GM12878 (cell line): ENCODE results near the gene SELENOP. TPM values are rescaled to one million over a fixed set of nuclear protein-coding genes. Genes with fewer than 3 reads are reported as not detected.

Experiments used
- ATAC-seq: fragments of 200-7000 bp; cut with Tn5 transposase; 3 replicates; pipeline ENCODE4 v1.9.1; 2020; ENCODE audit warnings: mild to moderate bottlenecking, moderate library complexity
- BruUV-seq: library from RNA; stranded (reverse); fragments of 400-500 nt; replicated peaks from 2 replicates; lab custom pipeline; 2021; lab: Mats Ljungman, UMichigan
- CTCF ChIA-PET: fragments of 300-600 bp; sonication (Branson Sonifier 250); formaldehyde crosslinking; extraction: SDS; loops from one replicate; lab custom pipeline; 2021; ENCODE audit warnings: inconsistent platforms; lab: Yijun Ruan, JAX
- POLR2A ChIA-PET: fragments of 350-600 bp; formaldehyde crosslinking; extraction: SDS; loops from one replicate; lab custom pipeline; 2021; ENCODE audit warnings: inconsistent platforms; lab: Charles Lee
- RAD21 ChIA-PET: fragments of 300-600 bp; sonication (Branson Sonifier 250); formaldehyde crosslinking; loops from one replicate; lab custom pipeline; 2023; ENCODE audit warnings: antibody characterized with exemption; ENCODE audit not compliant: unreplicated experiment; lab: Charles Lee
- SMC1A ChIA-PET: fragments of 300-600 bp; sonication (Branson Sonifier 250); formaldehyde crosslinking; loops from one replicate; lab custom pipeline; 2023; ENCODE audit not compliant: unreplicated experiment, uncharacterized antibody; lab: Charles Lee
- DNase-seq: peaks from one replicate; pipeline ENCODE4 v3.0.0-alpha.2; 2011; ENCODE audit warnings: low read depth, low spot score
- FAIRE-seq: peaks from 3 replicates; lab custom pipeline; 2011; peaks lifted over from hg19 to GRCh38; lab: Jason Lieb, UNC
- H2AFZ ChIP-seq: 2 replicates; pipeline ENCODE4 v1.6.0; 2011; ENCODE audit warnings: low read depth, low read length, control low read depth; ENCODE audit not compliant: control insufficient read depth
- H3K27ac ChIP-seq: 2 replicates; pipeline ENCODE4 v1.5.1; 2011; ENCODE audit warnings: control low read depth; ENCODE audit not compliant: control insufficient read depth, insufficient read depth
- H3K27me3 ChIP-seq, 2 experiments: replicated peaks in 1 of 2; 2 replicates each; pipeline versions ENCODE4 v1.6.0 to v1.6.1; 2011; ENCODE audit warnings: low read length in 1 of 2; ENCODE audit not compliant: control insufficient read depth in 2 of 2, insufficient read depth in 2 of 2
- H3K36me3 ChIP-seq, 2 experiments: 2 replicates each; pipeline ENCODE4 v1.5.1; 2011; ENCODE audit warnings: low read length in 1 of 2; ENCODE audit not compliant: control insufficient read depth in 2 of 2, insufficient read depth in 2 of 2
- H3K4me1 ChIP-seq: 2 replicates; pipeline ENCODE4 v1.6.1; 2011; ENCODE audit warnings: mild to moderate bottlenecking, low read length, moderate library complexity, mixed read lengths; ENCODE audit not compliant: control insufficient read depth, insufficient read depth
- H3K4me2 ChIP-seq: 2 replicates; pipeline ENCODE4 v1.6.0; 2011; ENCODE audit warnings: control low read depth; ENCODE audit not compliant: control insufficient read depth, insufficient read depth
- H3K4me3 ChIP-seq: fragments of 200-600 bp; sonication (generic); 2 replicates; pipeline ENCODE4 v1.5.1; 2016
- H3K79me2 ChIP-seq: 2 replicates; pipeline ENCODE4 v1.6.0; 2011; ENCODE audit warnings: low read length; ENCODE audit not compliant: control insufficient read depth, insufficient read depth
- H3K9ac ChIP-seq: 2 replicates; pipeline ENCODE4 v1.8.0; 2011; ENCODE audit warnings: low read length, control low read depth, mixed read lengths; ENCODE audit not compliant: control insufficient read depth, insufficient read depth
- H3K9me3 ChIP-seq: replicated peaks from 3 replicates; pipeline ENCODE4 v1.5.1; 2011; ENCODE audit warnings: mild to moderate bottlenecking, low read length; ENCODE audit not compliant: control insufficient read depth, insufficient read depth
- H4K20me1 ChIP-seq: 2 replicates; pipeline ENCODE4 v1.6.0; 2011; ENCODE audit not compliant: control insufficient read depth, insufficient read depth
- ASH2L ChIP-seq: fragments of 300-600, 200-600 bp; sonication (generic); IDR thresholded peaks from 2 replicates; pipeline ENCODE4 v1.6.1; 2017; ENCODE audit warnings: low read depth, mild to moderate bottlenecking, borderline replicate concordance
- BRCA1 ChIP-seq: IDR thresholded peaks from 2 replicates; pipeline ENCODE4 v1.6.1; 2011; ENCODE audit warnings: low read depth, low read length, improper control_type of control experiment
- CEBPB ChIP-seq, 2 experiments: fragments of 150-350 bp in 1 of 2; IDR thresholded peaks; 2 replicates each; pipeline ENCODE4 v1.6.1; 2012 to 2014; ENCODE audit warnings: low read depth in 2 of 2, low read length in 2 of 2, borderline replicate concordance in 1 of 2, inconsistent platforms in 1 of 2
- CREM ChIP-seq: IDR thresholded peaks from 2 replicates; pipeline ENCODE4 v1.6.1; 2014; ENCODE audit warnings: antibody characterized with exemption, low read depth
- MYB ChIP-seq: fragments of 150-350 bp; IDR thresholded peaks from 2 replicates; pipeline ENCODE4 v1.6.1; 2014; ENCODE audit warnings: mild to moderate bottlenecking, low read depth, low read length, borderline replicate concordance
- NBN ChIP-seq: fragments of 450-650 bp; IDR thresholded peaks from 2 replicates; pipeline ENCODE4 v1.6.1; 2016
- NKRF ChIP-seq: fragments of 450-650 bp; conservative IDR thresholded peaks from 2 replicates; pipeline ENCODE4 v1.6.1; 2017; ENCODE audit warnings: mild to moderate bottlenecking, moderate library complexity
- POLR2AphosphoS2 ChIP-seq: IDR thresholded peaks from 2 replicates; pipeline ENCODE4 v1.6.1; 2011; ENCODE audit warnings: low read depth, mild to moderate bottlenecking, low read length, improper control_type of control experiment, moderate library complexity
- RAD51 ChIP-seq: fragments of 450-650 bp; IDR thresholded peaks from 2 replicates; pipeline ENCODE4 v1.6.1; 2016; ENCODE audit warnings: moderate library complexity, mild to moderate bottlenecking, inconsistent platforms
- RB1 ChIP-seq: fragments of 450-650 bp; formaldehyde crosslinking; IDR thresholded peaks from 2 replicates; pipeline ENCODE4 v1.6.1; 2017; ENCODE audit warnings: mild to moderate bottlenecking, borderline replicate concordance
- RUNX3 ChIP-seq: IDR thresholded peaks from 2 replicates; pipeline ENCODE4 v1.6.1; 2012; ENCODE audit warnings: low read length, inconsistent platforms
- SMARCA5 ChIP-seq: fragments of 450-650 bp; IDR thresholded peaks from 2 replicates; pipeline ENCODE4 v1.6.1; 2017; ENCODE audit warnings: mild to moderate bottlenecking
- TAF1 ChIP-seq: IDR thresholded peaks from 2 replicates; pipeline ENCODE4 v1.6.1; 2011; ENCODE audit warnings: mild to moderate bottlenecking, low read depth, low read length, borderline replicate concordance
- USF2 ChIP-seq: IDR thresholded peaks from 2 replicates; pipeline ENCODE4 v1.6.1; 2011; ENCODE audit warnings: low read depth, low read length, improper control_type of control experiment, borderline replicate concordance
- ZNF207 ChIP-seq: fragments of 450-650 bp; IDR thresholded peaks from 2 replicates; pipeline ENCODE4 v1.6.1; 2014; ENCODE audit warnings: antibody characterized with exemption, mild to moderate bottlenecking, borderline replicate concordance
- WGBS: methylation state at CpG from one replicate; pipeline ENCODE4 v1.1.6; 2016; ENCODE audit warnings: low lambda C conversion rate; ENCODE audit not compliant: insufficient replicate concordance, insufficient coverage; ENCODE audit errors: missing lambda C conversion rate; 5-methylcytosine and 5-hydroxymethylcytosine counted together
- in situ Hi-C: fragments of 300-500 bp; cut with MboI; formaldehyde crosslinking; loops from 9 replicates; pipeline ENCODE4 v1.14.3; 2018; ENCODE audit warnings: mixed read lengths
- intact Hi-C: fragments of 100-400 bp; cut with micrococcal nuclease; formaldehyde crosslinking; loops from one replicate; pipeline ENCODE4 v1.14.2; 2022; ENCODE audit not compliant: unreplicated experiment
- polyA plus RNA-seq, 11 experiments: library from polyadenylated mRNA; depleted of rRNA in 4 of 11; unstranded in 6 of 11; stranded (reverse) in 5 of 11; fragments of >200 nt; fragmentation: Nextera tagmentation in 4 of 11; fragmentation: Illumina TruSeq in 1 of 11; extraction: Ambion mirVana in 4 of 11; extraction: Trizol in 1 of 11; gene quantifications; 1 replicate in 1 of 11; 2 replicates in 10 of 11; pipeline versions ENCODE4 v1.2.1 to v1.2.3, GENCODE V29; 2011 to 2016; ENCODE audit warnings: inconsistent platforms in 2 of 11, missing spikeins in 2 of 11, low read depth in 1 of 11
- total RNA-seq, 4 experiments: library from RNA; depleted of rRNA in 3 of 4; stranded (reverse); fragments of >200 nt in 3 of 4; fragmentation: Illumina TruSeq in 1 of 4; extraction: Trizol in 1 of 4; gene quantifications; 2 replicates each; pipeline versions ENCODE4 v1.2.1 to v1.2.3, GENCODE V29; 2013 to 2021

The SELENOP gene
- total and polyA plus RNA-seq, 10 of the 15 experiments (the other 5 are each of a cell fraction or from before 2014, with no cell fraction given), result 0.08 to 5.1 (median 0.88) TPM; not detected in 3

GRCh38 chr5:42801516-42802166 is 10.1 kb downstream of the SELENOP start:
- Histone ChIP-seq H3K79me2 (no peaks in the 10 kb centered on the region), H3K9ac (no peak overlapping the region), H3K36me3 (no peaks in the 10 kb centered on the region)
- SMC1A ChIA-PET, result interaction anchor here (0.6 to 2.1 kb wide), 10 partner anchors 9 to 88 kb away, joined by 3 to 12 read pairs (median 4); no protein-coding TSS in a partner anchor
- CTCF ChIA-PET, result interaction anchor here (0.7 to 1.8 kb wide), 7 partner anchors 8 to 1084 kb away, joined by 3 to 5 read pairs (median 3); partner anchors contain the start of gene GHR
- BruUV-seq, result no TSS peak
- intact Hi-C loops (no loop called here), in situ Hi-C loops (no loop called here)
- TF ChIP-seq ASH2L (no peak), NBN (no peak), SMARCA5 (no peak), TAF1 (no peak), RB1 (no peak), MYB (no peak), NKRF (no peak), ZNF207 (no peak), CEBPB (IDR thresholded peaks at IDR 0.05; ENCODE audit: borderline replicate concordance in 1 of 2, low read depth in 2 of 2, low read length in 2 of 2) (no peak), USF2 (no peak), POLR2AphosphoS2 (no peak), BRCA1 (no peak), RAD51 (no peak), RUNX3 (no peak), CREM (no peak)
- TF ChIP-seq, all 136 proteins: peak for 0
- Histone ChIP-seq H3K4me1 (no peaks in the 10 kb centered on the region), H3K27ac (no peak overlapping the region), H2AFZ (no peak overlapping the region), H4K20me1 (no peaks in the 10 kb centered on the region), H3K9me3 (no peaks in the 10 kb centered on the region), H3K27me3 (no peaks in the 10 kb centered on the region), H3K4me2 (no peak overlapping the region), H3K4me3 (no peak overlapping the region)
- WGBS, result 97% methylated on average over 6 of the region's 6 CpGs
- POLR2A ChIA-PET, result interaction anchor here (0.6 to 2.2 kb wide), 2 partner anchors 9 to 14 kb away, joined by 3 to 9 read pairs; partner anchors contain the start of gene SELENOP
- no peak for ATAC-seq
- no peak for FAIRE-seq
- DNase-seq, result no peak
- RAD21 ChIA-PET, result interaction anchor here (1.0 to 1.9 kb wide), 4 partner anchors 8 to 107 kb away, joined by 3 to 8 read pairs (median 3); no protein-coding TSS in a partner anchor
